Memory B cell (primary cell): ENCODE measurements around the gene TK1.

Experiments used
- ATAC-seq: fragments of 150-1000 bp; cut with Tn5 transposase; 2 replicates; pipeline ENCODE4 v1.10.0; 2021; ENCODE audit warnings: low read depth, mild to moderate bottlenecking, moderate library complexity
- DNase-seq, 2 donors: peaks; one replicate each; pipeline ENCODE4 v3.0.0; 2022; ENCODE audit warnings: low spot score in 2 of 2
- H3K27ac Mint-ChIP-seq: one replicate; pipeline ENCODE4 v1.8.0; 2022; ENCODE audit warnings: mild to moderate bottlenecking, moderate library complexity, mixed read lengths
- H3K27me3 Mint-ChIP-seq: one replicate; pipeline ENCODE4 v1.8.0; 2022; ENCODE audit warnings: mixed read lengths
- H3K36me3 Mint-ChIP-seq: one replicate; pipeline ENCODE4 v1.8.0; 2022; ENCODE audit warnings: mild to moderate bottlenecking, mixed read lengths
- H3K4me1 Mint-ChIP-seq: one replicate; pipeline ENCODE4 v1.8.0; 2022; ENCODE audit warnings: mixed read lengths
- H3K4me3 Mint-ChIP-seq: one replicate; pipeline ENCODE4 v1.8.0; 2022; ENCODE audit warnings: mild to moderate bottlenecking, moderate library complexity, mixed read lengths
- H3K9me3 Mint-ChIP-seq: one replicate; pipeline ENCODE4 v1.8.0; 2022; ENCODE audit warnings: mixed read lengths

The TK1 gene

GRCh38 chr17:78204387-78205123, 17.7 kb upstream of the TK1 start:
- Mint-ChIP-seq H3K27me3 (no peaks in the 10 kb centered on the region), H3K27ac (no peak overlapping the region), H3K4me3 (no peak overlapping the region), H3K36me3 (peaks cover 5% of the 10 kb centered on the region), H3K4me1 (peaks cover 4% of the 10 kb centered on the region), H3K9me3 (no peaks in the 10 kb centered on the region)
- ATAC-seq (no peak), DNase-seq (no peak)

- Mint-ChIP-seq H3K4me1 (peaks cover 12% of the 10 kb centered on the region), H3K27me3 (no peaks in the 10 kb centered on the region), H3K27ac (no peak overlapping the region), H3K36me3 (peaks cover 5% of the 10 kb centered on the region), H3K4me3 (no peak overlapping the region), H3K9me3 (no peaks in the 10 kb centered on the region)
- DNase-seq (no peak), ATAC-seq (no peak)
These were observed 15.8 kb upstream of the TK1 start for GRCh38 chr17:78202666-78203065.

GRCh38 chr17:78200451-78200850, 13.6 kb upstream of the TK1 start:
- no peak for DNase-seq
- Mint-ChIP-seq H3K36me3 (peaks cover 5% of the 10 kb centered on the region), H3K4me1 (peaks cover 7% of the 10 kb centered on the region), H3K9me3 (no peaks in the 10 kb centered on the region), H3K4me3 (no peak overlapping the region), H3K27ac (no peak overlapping the region), H3K27me3 (no peaks in the 10 kb centered on the region)
- no peak for ATAC-seq

GRCh38 chr17:78197147-78197832, 10.4 kb upstream of the TK1 start:
- peaks cover 15% of the 10 kb centered on the region for H3K4me1 Mint-ChIP-seq
- H3K27ac Mint-ChIP-seq = no peak overlapping the region
- ATAC-seq (no peak), DNase-seq (no peak)
- peak overlapping the region; percentile 25 for H3K4me3 Mint-ChIP-seq
- peaks cover 2% of the 10 kb centered on the region for H3K36me3 Mint-ChIP-seq
- no peaks in the 10 kb centered on the region for H3K9me3 Mint-ChIP-seq
- no peaks in the 10 kb centered on the region for H3K27me3 Mint-ChIP-seq

- peaks cover 2% of the 10 kb centered on the region for H3K36me3 Mint-ChIP-seq
- H3K4me3 Mint-ChIP-seq = no peak overlapping the region
- H3K27ac Mint-ChIP-seq = no peak overlapping the region
- ATAC-seq (no peak), DNase-seq (no peak)
- H3K9me3 Mint-ChIP-seq = no peaks in the 10 kb centered on the region
- no peaks in the 10 kb centered on the region for H3K27me3 Mint-ChIP-seq
- peaks cover 15% of the 10 kb centered on the region for H3K4me1 Mint-ChIP-seq
These were observed 9.9 kb upstream of the TK1 start for GRCh38 chr17:78196716-78197115.

- no peak for DNase-seq
- H3K27ac Mint-ChIP-seq = peak overlapping the region; percentile 80
- peak overlapping the region; percentile 87 for H3K4me3 Mint-ChIP-seq
- H3K4me1 Mint-ChIP-seq = peaks cover 18% of the 10 kb centered on the region
- no peaks in the 10 kb centered on the region for H3K36me3 Mint-ChIP-seq
- H3K27me3 Mint-ChIP-seq = no peaks in the 10 kb centered on the region
- H3K9me3 Mint-ChIP-seq = no peaks in the 10 kb centered on the region
- no peak for ATAC-seq
These were observed 716 bp downstream of the TK1 start for GRCh38 chr17:78185981-78186691.

- Mint-ChIP-seq H3K27me3 (no peaks in the 10 kb centered on the region), H3K4me3 (no peak overlapping the region), H3K9me3 (no peaks in the 10 kb centered on the region), H3K27ac (no peak overlapping the region), H3K36me3 (no peaks in the 10 kb centered on the region), H3K4me1 (peaks cover 22% of the 10 kb centered on the region)
- ATAC-seq = no peak
- DNase-seq = no peak
These were observed 2.0 kb downstream of the TK1 start for GRCh38 chr17:78184868-78185267.

- H3K36me3 Mint-ChIP-seq = no peaks in the 10 kb centered on the region
- ATAC-seq (no peak), DNase-seq (no peak)
- H3K4me3 Mint-ChIP-seq = no peak overlapping the region
- no peaks in the 10 kb centered on the region for H3K9me3 Mint-ChIP-seq
- H3K27ac Mint-ChIP-seq = no peak overlapping the region
- no peaks in the 10 kb centered on the region for H3K27me3 Mint-ChIP-seq
- peaks cover 22% of the 10 kb centered on the region for H3K4me1 Mint-ChIP-seq
These were observed 2.5 kb downstream of the TK1 start for GRCh38 chr17:78184351-78184750.

- no peak overlapping the region for H3K27ac Mint-ChIP-seq
- H3K9me3 Mint-ChIP-seq = no peaks in the 10 kb centered on the region
- H3K36me3 Mint-ChIP-seq = no peaks in the 10 kb centered on the region
- H3K4me1 Mint-ChIP-seq = peaks cover 22% of the 10 kb centered on the region
- ATAC-seq (no peak), DNase-seq (no peak)
- H3K27me3 Mint-ChIP-seq = no peaks in the 10 kb centered on the region
- no peak overlapping the region for H3K4me3 Mint-ChIP-seq
These were observed 2.9 kb downstream of the TK1 start for GRCh38 chr17:78183916-78184315.

- H3K27me3 Mint-ChIP-seq = no peaks in the 10 kb centered on the region
- ATAC-seq (no peak), DNase-seq (no peak)
- H3K4me1 Mint-ChIP-seq = peaks cover 16% of the 10 kb centered on the region
- no peak overlapping the region for H3K27ac Mint-ChIP-seq
- no peaks in the 10 kb centered on the region for H3K36me3 Mint-ChIP-seq
- no peaks in the 10 kb centered on the region for H3K9me3 Mint-ChIP-seq
- H3K4me3 Mint-ChIP-seq = no peak overlapping the region
These were observed 4.3 kb downstream of the TK1 start for GRCh38 chr17:78182504-78182903.

- no peaks in the 10 kb centered on the region for H3K9me3 Mint-ChIP-seq
- H3K36me3 Mint-ChIP-seq = no peaks in the 10 kb centered on the region
- peak overlapping the region; percentile 15 for H3K4me3 Mint-ChIP-seq
- peaks cover 25% of the 10 kb centered on the region for H3K4me1 Mint-ChIP-seq
- no peak for ATAC-seq
- H3K27ac Mint-ChIP-seq = no peak overlapping the region
- no peaks in the 10 kb centered on the region for H3K27me3 Mint-ChIP-seq
- no peak for DNase-seq
These were observed 6.3 kb downstream of the TK1 start for GRCh38 chr17:78180508-78180907.

- Mint-ChIP-seq H3K4me3 (peak overlapping the region; percentile 15), H3K36me3 (no peaks in the 10 kb centered on the region)
These were observed 6.8 kb downstream of the TK1 start for GRCh38 chr17:78180083-78180482.

GRCh38 chr17:78179372-78179771, 7.5 kb downstream of the TK1 start:
- no peak overlapping the region for H3K4me3 Mint-ChIP-seq
- no peak for ATAC-seq

More at GRCh38 chr17:78180083-78180482, 6.8 kb downstream of the TK1 start:
- peak; percentile 23 for ATAC-seq
- Mint-ChIP-seq H3K27me3 (no peaks in the 10 kb centered on the region), H3K27ac (no peak overlapping the region), H3K4me1 (peaks cover 29% of the 10 kb centered on the region), H3K9me3 (no peaks in the 10 kb centered on the region)
- no peak for DNase-seq

GRCh38 chr17:78176548-78177025, 10.3 kb downstream of the TK1 start:
- Mint-ChIP-seq H3K4me3 (no peak overlapping the region), H3K27ac (peak overlapping the region; percentile 53), H3K27me3 (no peaks in the 10 kb centered on the region), H3K9me3 (no peaks in the 10 kb centered on the region), H3K36me3 (peaks cover 14% of the 10 kb centered on the region), H3K4me1 (peaks cover 61% of the 10 kb centered on the region)
- ATAC-seq (peak; percentile 53), DNase-seq (peak; percentile 79 to 89)

More at GRCh38 chr17:78179372-78179771, 7.5 kb downstream of the TK1 start:
- no peak overlapping the region for H3K27ac Mint-ChIP-seq
- H3K4me1 Mint-ChIP-seq = peaks cover 36% of the 10 kb centered on the region
- H3K27me3 Mint-ChIP-seq = no peaks in the 10 kb centered on the region
- no peak for DNase-seq
- no peaks in the 10 kb centered on the region for H3K36me3 Mint-ChIP-seq
- H3K9me3 Mint-ChIP-seq = no peaks in the 10 kb centered on the region
